Heart left ventricle (tissue), 16 donors: ENCODE results near the gene PACRG. TPM values are rescaled to one million over a fixed set of nuclear protein-coding genes. Genes with fewer than 3 reads are reported as not detected.
A peak's percentile ranks its signal among the peaks of the same experiment; 100 is the strongest.

Source experiments
- ATAC-seq, 4 donors: fragments of 200-7000 bp; cut with Tn5 transposase; one replicate each; pipeline ENCODE4 v1.9.1; 2020 to 2022; ENCODE audit warnings: moderate library complexity in 4 of 4, mild to moderate bottlenecking in 3 of 4, moderate number of reproducible peaks in 1 of 4
- DNase-seq, 5 donors: peaks; one replicate each; pipeline ENCODE4 v3.0.0-alpha.2; 2020
- H3K27ac ChIP-seq, 12 donors: fragments of 200-600 bp; sonication (generic) in 4 of 12; one replicate each; pipeline versions ENCODE4 v1.5.0 to v1.8.0; 2016 to 2022; ENCODE audit warnings: mild to moderate bottlenecking in 2 of 12
- H3K27me3 ChIP-seq, 9 donors: fragments of 200-600 bp; sonication (generic) in 2 of 9; one replicate each; pipeline versions ENCODE4 v1.5.1 to v1.8.0; 2016 to 2022; ENCODE audit warnings: mild to moderate bottlenecking in 3 of 9
- H3K36me3 ChIP-seq, 9 donors: fragments of 200-600 bp; sonication (generic) in 2 of 9; one replicate each; pipeline versions ENCODE4 v1.5.0 to v1.8.0; 2018 to 2022; ENCODE audit warnings: mild to moderate bottlenecking in 2 of 9
- H3K4me1 ChIP-seq, 12 donors: fragments of 200-600 bp; sonication (generic) in 4 of 12; one replicate each; pipeline versions ENCODE4 v1.5.0 to v1.8.0; 2016 to 2022; ENCODE audit warnings: mild to moderate bottlenecking in 3 of 12
- H3K4me3 ChIP-seq, 12 donors: fragments of 200-600 bp; sonication (generic) in 4 of 12; one replicate each; pipeline versions ENCODE4 v1.5.0 to v1.8.0; 2017 to 2022; ENCODE audit warnings: mild to moderate bottlenecking in 9 of 12, moderate library complexity in 4 of 12
- H3K9me3 ChIP-seq, 12 donors: fragments of 200-600 bp; sonication (generic) in 4 of 12; one replicate each; pipeline versions ENCODE4 v1.5.0 to v1.8.0; 2016 to 2022; ENCODE audit warnings: mild to moderate bottlenecking in 1 of 12
- POLR2A ChIP-seq, 2 donors: fragments of 450-650 bp; IDR thresholded peaks; one replicate each; pipeline ENCODE4 v1.6.1; 2017; ENCODE audit warnings: antibody characterized with exemption in 2 of 2, mild to moderate bottlenecking in 2 of 2, moderate library complexity in 2 of 2
- WGBS, 4 donors: extraction: QIAGEN DNeasy Blood & Tissue Kit in 2 of 4; methylation state at CpG; one replicate each; pipeline versions ENCODE4 v1.1.5 to v1.1.7; 2013 to 2018; 5-methylcytosine and 5-hydroxymethylcytosine counted together
- intact Hi-C, 10 donors: fragments of 100-400 bp; cut with DNase I; formaldehyde crosslinking; loops; one replicate each; pipeline versions ENCODE4 v1.11.1 to v1.14.2; 2022
- polyA plus RNA-seq, 2 donors: library from polyadenylated mRNA; stranded (reverse); fragments of 200-250 nt; gene quantifications; one replicate each; pipeline ENCODE4 v1.2.3, GENCODE V29; 2013
- total RNA-seq, 9 donors: library from RNA; depleted of rRNA in 2 of 9; stranded (reverse); fragments of >200 nt in 2 of 9; fragmentation: NEBNext Ultra II Directional in 3 of 9; extraction: Animal tissue kit (Norgen Biotek cat#: 25700) in 3 of 9; gene quantifications; one replicate each; pipeline versions ENCODE4 v1.1.0 to v1.2.4, GENCODE V29; 2016 to 2023
- TF ChIP-seq, protein P1 (sequence below), 12 donors: fragments of 200-600 bp; sonication (generic) in 4 of 12; IDR thresholded peaks; one replicate each; pipeline versions ENCODE4 v1.5.0 to v1.8.0; 2018 to 2022; ENCODE audit warnings: antibody characterized with exemption in 12 of 12, mild to moderate bottlenecking in 5 of 12
- donor health status: ischemic (EF 13 %, LVEDD 7.1; RV severe dilation, severe dysfunction).
- donor health status: healthy with polysubstance abuse.
- donor health status: DM: no; HTN: yes; CAD: no.
- donor health status: DM: no; HTN: no; CAD: no.
- donor health status: ischemic (EF 25% LVEDD 6.9; RV normal size, moderate dysfunction).
- donor health status: ischemic (EF 25% LVEDD 5.7; RV mildly dilated, moderate dysfunction).
- donor health status: healthy.
- donor health status: DM: yes; HTN: yes; CAD: no.
- donor health status: ischemic (EF 35%, LVEDD 5.7; RV mildly dilated, moderate dysfunction).
- donor health status: nonischemic (EF 11% LVEDD 7.7; RV severe dilation, severe dysfunction).
- donor health status: DM: yes; HTN: yes; CAD: no.
- donor health status: PGD.
- donor health status: ischemic (EF 29% LVEDD 5.4; RV normal size, mild dysfunction).
- donor health status: nonischemic (EF 23%, LVEDD 6.1; RV moderate dilation, normal function).

PACRG gene
- total and polyA plus RNA-seq, 11 donors = 2.0 to 83.3 (median 11.8) TPM

DNA sequence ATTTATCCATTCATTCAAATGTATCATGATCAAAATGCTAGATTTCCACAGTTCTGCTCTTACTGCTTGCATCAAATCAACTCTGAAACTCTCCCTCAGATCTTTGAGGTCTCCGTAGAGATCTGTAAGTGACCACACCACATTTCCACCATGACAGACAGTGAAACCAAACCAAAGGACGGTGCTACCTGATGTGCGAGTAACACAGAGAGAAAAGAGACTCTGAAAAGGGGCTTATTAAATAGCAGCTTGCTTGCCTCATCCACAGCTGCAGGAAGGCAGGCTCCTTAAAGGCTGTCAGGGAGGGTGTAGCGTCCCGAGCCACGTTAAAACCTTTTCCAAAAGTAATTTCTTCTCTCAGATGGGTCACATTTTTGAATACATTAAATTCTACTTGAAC, 335.8 kb downstream of the PACRG start:
- Histone ChIP-seq H3K36me3 (no peaks in the 10 kb centered on the region), H3K27me3 (no peaks in the 10 kb centered on the region), H3K9me3 (peaks cover 0 to 9% (median 0%) of the 10 kb centered on the region in 12 donors), H3K4me1 (peaks cover 0 to 7% (median 0%) of the 10 kb centered on the region in 12 donors), H3K27ac (no peak overlapping the region), H3K4me3 (no peak overlapping the region)
- whole genome bisulfite sequencing, 4 donors = 84 to 89% (median 88%) methylated on average over 6 of the region's 6 CpGs
- TF ChIP-seq, protein P1, sequence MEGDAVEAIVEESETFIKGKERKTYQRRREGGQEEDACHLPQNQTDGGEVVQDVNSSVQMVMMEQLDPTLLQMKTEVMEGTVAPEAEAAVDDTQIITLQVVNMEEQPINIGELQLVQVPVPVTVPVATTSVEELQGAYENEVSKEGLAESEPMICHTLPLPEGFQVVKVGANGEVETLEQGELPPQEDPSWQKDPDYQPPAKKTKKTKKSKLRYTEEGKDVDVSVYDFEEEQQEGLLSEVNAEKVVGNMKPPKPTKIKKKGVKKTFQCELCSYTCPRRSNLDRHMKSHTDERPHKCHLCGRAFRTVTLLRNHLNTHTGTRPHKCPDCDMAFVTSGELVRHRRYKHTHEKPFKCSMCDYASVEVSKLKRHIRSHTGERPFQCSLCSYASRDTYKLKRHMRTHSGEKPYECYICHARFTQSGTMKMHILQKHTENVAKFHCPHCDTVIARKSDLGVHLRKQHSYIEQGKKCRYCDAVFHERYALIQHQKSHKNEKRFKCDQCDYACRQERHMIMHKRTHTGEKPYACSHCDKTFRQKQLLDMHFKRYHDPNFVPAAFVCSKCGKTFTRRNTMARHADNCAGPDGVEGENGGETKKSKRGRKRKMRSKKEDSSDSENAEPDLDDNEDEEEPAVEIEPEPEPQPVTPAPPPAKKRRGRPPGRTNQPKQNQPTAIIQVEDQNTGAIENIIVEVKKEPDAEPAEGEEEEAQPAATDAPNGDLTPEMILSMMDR (IDR thresholded peaks at IDR 0.05) = no peak
- TF ChIP-seq POLR2A (IDR thresholded peaks at IDR 0.05) = no peak
- intact Hi-C loops = no loop called here
- DNase-seq (no peak), ATAC-seq (no peak)

DNA sequence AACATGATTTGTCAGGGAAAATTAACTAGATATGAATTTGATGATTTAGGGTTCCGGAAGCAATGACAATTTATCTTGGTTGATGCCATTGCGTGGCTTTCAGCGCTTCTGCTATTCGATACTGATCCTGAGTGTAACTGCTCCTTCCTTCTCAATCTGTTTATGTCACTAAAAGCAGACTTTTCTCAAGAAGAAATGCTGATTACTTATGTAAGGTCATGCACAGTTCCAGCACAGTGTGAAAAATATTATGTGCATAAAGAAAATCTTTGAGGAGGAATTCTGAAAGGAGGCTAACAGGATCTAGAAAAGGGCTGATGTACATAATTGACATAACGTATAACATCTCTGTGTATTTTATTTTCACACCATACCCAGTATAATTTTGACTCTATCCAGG, 336.6 kb downstream of the PACRG start:
- ATAC-seq (no peak), DNase-seq (no peak)
- H3K27me3 ChIP-seq = no peaks in the 10 kb centered on the region
- intact Hi-C loops = no loop called here
- 91 to 95% (median 95%) methylated on average over 5 of the region's 5 CpGs for WGBS, 4 donors
- H3K4me1 ChIP-seq = peaks cover 0 to 7% (median 0%) of the 10 kb centered on the region in 12 donors
- no peaks in the 10 kb centered on the region for H3K36me3 ChIP-seq
- no peak overlapping the region for H3K4me3 ChIP-seq
- peaks cover 0 to 9% (median 0%) of the 10 kb centered on the region in 12 donors for H3K9me3 ChIP-seq
- H3K27ac ChIP-seq = no peak overlapping the region
- TF ChIP-seq, protein P1 (IDR thresholded peaks at IDR 0.05) = no peak
- no peak for TF ChIP-seq POLR2A (IDR thresholded peaks at IDR 0.05)

DNA sequence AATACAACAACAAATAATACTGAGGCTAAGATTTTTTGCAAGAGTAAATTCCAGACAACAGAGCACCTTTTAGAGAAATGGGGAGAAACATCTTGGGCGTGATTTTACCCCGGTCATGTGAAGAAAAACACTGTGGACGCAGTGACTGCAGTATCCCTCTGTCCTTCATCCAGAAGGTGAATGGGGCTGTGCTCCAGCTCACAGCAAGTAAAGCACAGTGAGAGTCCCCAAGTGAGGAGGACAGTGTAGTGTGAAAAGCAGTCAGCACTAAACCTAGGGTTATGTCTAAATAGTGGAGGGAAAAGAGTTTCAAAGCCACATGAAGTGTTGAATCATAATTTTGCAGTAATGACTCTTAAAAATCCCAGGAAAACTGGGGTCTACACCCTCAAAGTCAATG, 338.4 kb downstream of the PACRG start:
- no peak overlapping the region for H3K27ac ChIP-seq
- H3K27me3 ChIP-seq = no peaks in the 10 kb centered on the region
- DNase-seq = no peak
- H3K4me3 ChIP-seq = peak overlapping the region in 1 of 12 donors; percentile 13
- 73 to 87% (median 79%) methylated on average over 3 of the region's 3 CpGs for WGBS, 4 donors
- intact Hi-C loops = no loop called here
- no peaks in the 10 kb centered on the region for H3K36me3 ChIP-seq
- ATAC-seq = peak in 1 of 4 donors; percentile 53
- H3K9me3 ChIP-seq = peaks cover 0 to 11% (median 0%) of the 10 kb centered on the region in 12 donors
- TF ChIP-seq, protein P1 (IDR thresholded peaks at IDR 0.05) = no peak
- no peak for TF ChIP-seq POLR2A (IDR thresholded peaks at IDR 0.05)
- peaks cover 0 to 7% (median 0%) of the 10 kb centered on the region in 12 donors for H3K4me1 ChIP-seq

DNA sequence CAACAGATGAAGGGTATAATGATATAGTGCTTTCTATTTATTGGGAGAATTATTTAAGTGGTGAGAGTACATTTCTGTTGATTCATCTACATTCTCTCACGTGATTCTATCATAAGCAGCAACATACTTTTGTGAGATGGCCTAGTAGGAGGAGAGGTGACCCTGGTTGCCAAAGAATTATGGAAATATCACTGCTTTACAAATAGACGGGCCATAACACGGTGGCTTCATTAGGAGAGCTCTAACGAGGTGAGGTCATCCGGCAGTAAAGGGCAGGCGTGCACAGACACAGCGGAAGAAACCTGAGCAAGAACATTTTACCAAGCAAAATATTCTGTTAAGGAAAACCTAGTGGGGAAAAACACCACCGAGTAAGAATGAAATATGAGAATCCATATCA, 349.4 kb downstream of the PACRG start:
- Histone ChIP-seq H3K4me1 (no peaks in the 10 kb centered on the region), H3K27ac (no peak overlapping the region), H3K4me3 (no peak overlapping the region), H3K27me3 (no peaks in the 10 kb centered on the region), H3K36me3 (no peaks in the 10 kb centered on the region), H3K9me3 (peaks cover 0 to 9% (median 0%) of the 10 kb centered on the region in 12 donors)
- DNase-seq (no peak), ATAC-seq (no peak)
- TF ChIP-seq, protein P1 (IDR thresholded peaks at IDR 0.05) = no peak
- no peak for TF ChIP-seq POLR2A (IDR thresholded peaks at IDR 0.05)
- 81 to 92% (median 89%) methylated on average over 8 of the region's 8 CpGs for WGBS, 4 donors
- intact Hi-C loops = no loop called here
